PC-3 (cell line): ENCODE data around the gene FAM234A.

Source experiments
- EZH2 ChIP-seq: fragments of 300-600 bp; sonication (generic); IDR thresholded peaks from one replicate; pipeline ENCODE4 v1.6.1; 2017; ENCODE audit warnings: antibody characterized with exemption, mild to moderate bottlenecking, low read length; ENCODE audit not compliant: unreplicated experiment
- TF ChIP-seq, protein P1 (sequence below): fragments of 300-600 bp; sonication (generic); conservative IDR thresholded peaks from 2 replicates; pipeline ENCODE4 v1.5.1; 2017; ENCODE audit warnings: antibody characterized with exemption, low read depth, mild to moderate bottlenecking, low read length

DNA sequence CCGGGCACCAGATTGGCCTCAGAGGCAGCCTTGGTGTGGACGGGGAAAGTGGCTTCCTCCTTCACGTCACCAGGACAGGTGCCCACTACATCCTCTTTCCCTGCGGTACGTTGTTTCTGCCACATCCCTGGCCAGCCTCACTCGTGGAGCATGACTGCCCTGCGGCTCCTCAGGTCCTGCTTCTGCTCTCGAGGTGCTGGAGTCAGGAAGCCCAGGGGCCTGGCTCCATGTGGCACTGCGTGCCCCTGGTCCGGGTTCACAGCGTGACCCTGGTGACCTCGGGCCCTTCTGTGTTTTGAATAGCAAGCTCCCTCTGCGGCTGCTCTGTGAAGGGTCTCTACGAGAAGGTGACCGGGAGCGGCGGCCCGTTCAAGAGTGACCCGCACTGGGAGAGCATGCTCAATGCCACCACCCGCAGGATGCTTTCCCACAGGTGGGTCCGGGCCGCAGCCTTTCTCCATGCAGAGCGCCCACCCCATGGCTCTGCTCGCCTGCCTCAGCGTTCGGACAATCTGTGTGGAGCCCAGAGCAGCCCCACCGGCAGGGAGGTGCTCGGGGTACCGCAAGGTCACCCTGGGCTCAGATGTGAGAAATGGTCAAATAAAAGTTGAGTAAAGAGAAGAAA, 27.6 kb downstream of the FAM234A start:
- TF ChIP-seq, protein P1, sequence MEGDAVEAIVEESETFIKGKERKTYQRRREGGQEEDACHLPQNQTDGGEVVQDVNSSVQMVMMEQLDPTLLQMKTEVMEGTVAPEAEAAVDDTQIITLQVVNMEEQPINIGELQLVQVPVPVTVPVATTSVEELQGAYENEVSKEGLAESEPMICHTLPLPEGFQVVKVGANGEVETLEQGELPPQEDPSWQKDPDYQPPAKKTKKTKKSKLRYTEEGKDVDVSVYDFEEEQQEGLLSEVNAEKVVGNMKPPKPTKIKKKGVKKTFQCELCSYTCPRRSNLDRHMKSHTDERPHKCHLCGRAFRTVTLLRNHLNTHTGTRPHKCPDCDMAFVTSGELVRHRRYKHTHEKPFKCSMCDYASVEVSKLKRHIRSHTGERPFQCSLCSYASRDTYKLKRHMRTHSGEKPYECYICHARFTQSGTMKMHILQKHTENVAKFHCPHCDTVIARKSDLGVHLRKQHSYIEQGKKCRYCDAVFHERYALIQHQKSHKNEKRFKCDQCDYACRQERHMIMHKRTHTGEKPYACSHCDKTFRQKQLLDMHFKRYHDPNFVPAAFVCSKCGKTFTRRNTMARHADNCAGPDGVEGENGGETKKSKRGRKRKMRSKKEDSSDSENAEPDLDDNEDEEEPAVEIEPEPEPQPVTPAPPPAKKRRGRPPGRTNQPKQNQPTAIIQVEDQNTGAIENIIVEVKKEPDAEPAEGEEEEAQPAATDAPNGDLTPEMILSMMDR = no peak
- no peak for TF ChIP-seq EZH2
